Vagina (tissue), 2 donors: Measurements from ENCODE around the gene STAB2. TPM values are rescaled to one million over a fixed set of nuclear protein-coding genes. Genes with fewer than 3 reads are reported as not detected.

Experiments used
- DNase-seq, 2 donors: peaks; one replicate each; pipeline ENCODE4 v3.0.0-alpha.2; 2017; ENCODE audit errors: extremely low spot score in 2 of 2
- H3K27ac ChIP-seq: fragments of 200-600 bp; sonication (generic); one replicate; pipeline ENCODE4 v1.5.1; 2019
- H3K27me3 ChIP-seq: fragments of 200-600 bp; sonication (generic); one replicate; pipeline ENCODE4 v1.5.1; 2019
- H3K36me3 ChIP-seq, 2 donors: fragments of 200-600 bp; sonication (generic); one replicate each; pipeline ENCODE4 v1.5.1; 2017 to 2019
- H3K4me1 ChIP-seq: fragments of 200-600 bp; sonication (generic); one replicate; pipeline ENCODE4 v1.5.1; 2019
- H3K4me3 ChIP-seq, 2 donors: fragments of 200-600 bp; sonication (generic); 1 replicate in 1 of 2; 2 replicates in 1 of 2; pipeline ENCODE4 v1.5.1; 2016 to 2019
- H3K9me3 ChIP-seq: fragments of 200-600 bp; sonication (generic); one replicate; pipeline ENCODE4 v1.5.1; 2019
- POLR2A ChIP-seq, 2 donors: fragments of 450-650 bp; IDR thresholded peaks; one replicate each; pipeline ENCODE4 v1.6.1; 2017; ENCODE audit warnings: antibody characterized with exemption in 2 of 2, mild to moderate bottlenecking in 2 of 2, moderate library complexity in 2 of 2
- POLR2AphosphoS5 ChIP-seq, 2 donors: sonication (generic); formaldehyde crosslinking; IDR thresholded peaks; one replicate each; pipeline ENCODE4 v1.9.0; 2017; ENCODE audit warnings: antibody characterized with exemption in 2 of 2, mild to moderate bottlenecking in 2 of 2, low read depth in 1 of 2; ENCODE audit not compliant: insufficient read depth in 1 of 2
- intact Hi-C: fragments of 100-400 bp; cut with DNase I; formaldehyde crosslinking; loops from one replicate; pipeline ENCODE4 v1.15.1; 2023
- total RNA-seq: library from RNA; depleted of rRNA; stranded (reverse); fragments of >200 nt; gene quantifications from one replicate; pipeline ENCODE4 v1.2.3, GENCODE V29; 2016
- TF ChIP-seq, protein P1 (sequence below), 3 experiments: fragments of 450-650 bp in 2 of 3; fragments of 200-600 bp in 1 of 3; sonication (generic) in 1 of 3; IDR thresholded peaks; one replicate each; pipeline ENCODE4 v1.5.1; 2017 to 2019; ENCODE audit warnings: antibody characterized with exemption in 3 of 3, mild to moderate bottlenecking in 2 of 3, moderate library complexity in 2 of 3

The STAB2 gene
- total RNA-seq, 1 donor from 2014 or later, result 0.25 TPM

DNA sequence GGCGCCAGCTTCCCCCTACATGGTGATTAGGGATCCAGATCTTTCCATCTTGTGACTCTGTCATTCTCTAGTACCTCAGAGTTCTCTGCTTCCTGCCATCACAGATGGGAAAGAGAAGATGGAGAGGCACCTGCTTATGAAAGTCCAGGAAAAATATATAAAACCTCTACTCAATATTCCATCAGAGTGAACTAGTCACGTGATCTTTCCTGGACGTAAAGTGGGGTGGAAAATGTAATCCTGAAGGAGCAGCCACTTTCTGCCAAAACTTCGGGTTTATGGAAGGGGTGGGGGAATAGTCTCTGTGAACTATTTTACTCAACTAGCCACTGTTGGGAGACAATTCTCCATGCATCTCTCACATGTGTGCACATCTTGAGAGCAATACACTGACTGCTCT, 47.7 kb downstream of the STAB2 start:
- Histone ChIP-seq H3K9me3 (no peaks in the 10 kb centered on the region), H3K27ac (no peak overlapping the region), H3K4me3 (no peak overlapping the region), H3K36me3 (no peaks in the 10 kb centered on the region), H3K4me1 (no peaks in the 10 kb centered on the region), H3K27me3 (no peaks in the 10 kb centered on the region)
- no peak for TF ChIP-seq POLR2A (IDR thresholded peaks at IDR 0.05)
- TF ChIP-seq POLR2AphosphoS5 (IDR thresholded peaks at IDR 0.05; ENCODE audit: insufficient read depth in 1 of 2, low read depth in 1 of 2), result no peak
- TF ChIP-seq, protein P1, sequence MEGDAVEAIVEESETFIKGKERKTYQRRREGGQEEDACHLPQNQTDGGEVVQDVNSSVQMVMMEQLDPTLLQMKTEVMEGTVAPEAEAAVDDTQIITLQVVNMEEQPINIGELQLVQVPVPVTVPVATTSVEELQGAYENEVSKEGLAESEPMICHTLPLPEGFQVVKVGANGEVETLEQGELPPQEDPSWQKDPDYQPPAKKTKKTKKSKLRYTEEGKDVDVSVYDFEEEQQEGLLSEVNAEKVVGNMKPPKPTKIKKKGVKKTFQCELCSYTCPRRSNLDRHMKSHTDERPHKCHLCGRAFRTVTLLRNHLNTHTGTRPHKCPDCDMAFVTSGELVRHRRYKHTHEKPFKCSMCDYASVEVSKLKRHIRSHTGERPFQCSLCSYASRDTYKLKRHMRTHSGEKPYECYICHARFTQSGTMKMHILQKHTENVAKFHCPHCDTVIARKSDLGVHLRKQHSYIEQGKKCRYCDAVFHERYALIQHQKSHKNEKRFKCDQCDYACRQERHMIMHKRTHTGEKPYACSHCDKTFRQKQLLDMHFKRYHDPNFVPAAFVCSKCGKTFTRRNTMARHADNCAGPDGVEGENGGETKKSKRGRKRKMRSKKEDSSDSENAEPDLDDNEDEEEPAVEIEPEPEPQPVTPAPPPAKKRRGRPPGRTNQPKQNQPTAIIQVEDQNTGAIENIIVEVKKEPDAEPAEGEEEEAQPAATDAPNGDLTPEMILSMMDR (IDR thresholded peaks at IDR 0.05), result no peak
- intact Hi-C loops, result no loop called here
- DNase-seq, result no peak

DNA sequence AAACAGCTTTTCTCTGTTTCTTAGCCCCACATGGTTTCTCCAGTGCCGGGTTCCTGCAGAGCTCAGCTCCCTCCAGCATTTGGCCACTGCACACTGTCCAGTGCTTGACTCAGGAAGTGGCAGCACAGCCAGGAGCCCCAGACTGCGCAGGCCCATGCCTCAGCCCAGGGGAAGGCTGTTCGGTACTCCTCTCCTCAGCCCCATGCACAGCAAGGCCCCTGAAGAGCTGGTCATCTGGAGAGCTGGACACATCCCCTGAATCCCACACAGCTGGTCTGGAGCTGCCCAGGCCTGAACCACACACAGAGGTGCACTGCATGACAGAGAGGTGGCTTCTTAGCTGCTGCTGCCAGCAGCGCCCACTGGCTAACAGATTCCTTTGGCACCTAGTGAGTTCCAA, 48.3 kb downstream of the STAB2 start:
- intact Hi-C loops, result no loop called here

GRCh38 chr12:103637021-103637420, 49.9 kb downstream of the STAB2 start:
- DNase-seq, result no peak
- intact Hi-C loops, result no loop called here
- TF ChIP-seq, protein P1 (IDR thresholded peaks at IDR 0.05), result no peak
- TF ChIP-seq POLR2AphosphoS5 (IDR thresholded peaks at IDR 0.05; ENCODE audit: insufficient read depth in 1 of 2, low read depth in 1 of 2) (no peak), POLR2A (IDR thresholded peaks at IDR 0.05) (no peak)
- H3K4me1 ChIP-seq, result no peaks in the 10 kb centered on the region
- H3K4me3 ChIP-seq, result no peak overlapping the region
- H3K9me3 ChIP-seq, result no peaks in the 10 kb centered on the region
- no peaks in the 10 kb centered on the region for H3K36me3 ChIP-seq
- H3K27ac ChIP-seq, result no peak overlapping the region
- H3K27me3 ChIP-seq, result no peaks in the 10 kb centered on the region

More for the DNA sequence above, 48.3 kb downstream of the STAB2 start:
- DNase-seq, result no peak
- Histone ChIP-seq H3K4me3 (no peak overlapping the region), H3K27ac (no peak overlapping the region), H3K4me1 (no peaks in the 10 kb centered on the region), H3K9me3 (no peaks in the 10 kb centered on the region), H3K27me3 (no peaks in the 10 kb centered on the region), H3K36me3 (no peaks in the 10 kb centered on the region)
- no peak for TF ChIP-seq POLR2AphosphoS5 (IDR thresholded peaks at IDR 0.05; ENCODE audit: insufficient read depth in 1 of 2, low read depth in 1 of 2)
- TF ChIP-seq, protein P1 (IDR thresholded peaks at IDR 0.05), result no peak
- no peak for TF ChIP-seq POLR2A (IDR thresholded peaks at IDR 0.05)

DNA sequence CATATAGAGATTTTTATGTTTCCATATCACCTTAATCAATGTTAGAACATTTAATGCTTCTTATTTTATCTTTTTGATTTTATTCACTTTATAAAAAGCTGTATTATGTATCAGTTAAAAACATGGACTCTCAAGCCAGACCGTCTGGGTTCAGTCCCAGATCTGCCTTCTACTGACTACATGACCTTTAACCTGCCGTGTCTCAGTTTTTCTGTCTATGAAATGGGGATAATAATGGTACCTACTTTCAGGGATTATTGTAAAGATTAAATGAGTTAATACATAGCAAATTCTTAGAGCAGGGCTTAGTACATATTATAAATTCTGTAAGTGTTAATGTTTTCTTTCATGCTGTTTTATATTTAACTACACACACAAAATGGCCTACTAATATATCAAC, 50.4 kb downstream of the STAB2 start:
- DNase-seq, result no peak
- Histone ChIP-seq H3K27ac (no peak overlapping the region), H3K4me3 (no peak overlapping the region), H3K9me3 (no peaks in the 10 kb centered on the region), H3K4me1 (no peaks in the 10 kb centered on the region), H3K27me3 (no peaks in the 10 kb centered on the region), H3K36me3 (no peaks in the 10 kb centered on the region)
- intact Hi-C loops, result no loop called here
- TF ChIP-seq POLR2AphosphoS5 (IDR thresholded peaks at IDR 0.05; ENCODE audit: insufficient read depth in 1 of 2, low read depth in 1 of 2) (no peak), POLR2A (IDR thresholded peaks at IDR 0.05) (no peak)
- TF ChIP-seq, protein P1 (IDR thresholded peaks at IDR 0.05), result no peak

- no peaks in the 10 kb centered on the region for H3K27me3 ChIP-seq
- H3K9me3 ChIP-seq, result no peaks in the 10 kb centered on the region
- H3K36me3 ChIP-seq, result no peaks in the 10 kb centered on the region
- intact Hi-C loops, result no loop called here
- TF ChIP-seq, protein P1 (IDR thresholded peaks at IDR 0.05), result no peak
- TF ChIP-seq POLR2AphosphoS5 (IDR thresholded peaks at IDR 0.05; ENCODE audit: insufficient read depth in 1 of 2, low read depth in 1 of 2) (no peak), POLR2A (IDR thresholded peaks at IDR 0.05) (no peak)
- no peak overlapping the region for H3K4me3 ChIP-seq
- DNase-seq, result no peak
- H3K27ac ChIP-seq, result no peak overlapping the region
- no peaks in the 10 kb centered on the region for H3K4me1 ChIP-seq
These were observed 52.9 kb downstream of the STAB2 start for GRCh38 chr12:103639983-103640382.
